Measurements from ENCODE around the gene S100A11. TPM values are rescaled to one million over a fixed set of nuclear protein-coding genes. Genes with fewer than 3 reads are reported as not detected.

The S100A11 gene
- total RNA-seq, 1 experiment from 2014 or later: 474 TPM

DNA sequence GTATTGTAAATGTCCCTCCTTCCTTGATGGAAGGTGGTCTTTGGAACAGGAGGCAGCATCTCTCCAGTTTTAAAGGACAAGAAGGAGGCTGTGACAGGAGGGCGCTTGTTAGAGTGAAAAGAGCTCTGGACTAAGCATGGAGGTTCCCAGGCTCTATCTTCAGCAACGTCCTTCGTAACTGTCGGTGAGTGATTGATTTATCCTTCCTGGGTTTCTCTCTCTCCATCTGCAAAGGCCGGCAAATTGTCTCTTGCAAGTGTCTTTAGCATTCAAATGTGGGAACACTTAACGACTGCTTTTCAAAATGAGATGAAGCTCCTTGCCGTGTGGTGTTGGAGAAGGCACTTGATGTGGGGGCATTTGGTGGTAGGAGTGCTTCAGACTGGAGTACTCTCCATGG is 15.2 kb downstream of the S100A11 start:
- no peak overlapping the region for H3K27ac ChIP-seq (ENCODE audit: low read length)
- no peak for ATAC-seq
- no peaks in the 10 kb centered on the region for H3K9me3 ChIP-seq (ENCODE audit: control insufficient read depth, insufficient read depth, low read depth, low read length)
- ChIA-PET POLR2A (no interaction called here), CTCF (no interaction called here)
- H3K36me3 ChIP-seq (ENCODE audit: control insufficient read depth, insufficient read depth, low read length): no peaks in the 10 kb centered on the region
- H3K4me1 ChIP-seq (ENCODE audit: control insufficient read depth, insufficient read depth, low read length): no peaks in the 10 kb centered on the region
- DNase-seq (ENCODE audit: low read depth, low spot score): no peak
- no peaks in the 10 kb centered on the region for H3K27me3 ChIP-seq (ENCODE audit: control insufficient read depth, insufficient read depth, low read length)
- no peak overlapping the region for H3K4me3 ChIP-seq (ENCODE audit: low read depth in 2 of 2, low read length in 2 of 2)
- in situ Hi-C loops (cut with HindIII; ENCODE audit: low pct_unique_long_range_greater_than_20kb, low sequenced_read_pairs) (no loop called here), intact Hi-C loops (cut with micrococcal nuclease; ENCODE audit: unreplicated experiment) (no loop called here)
- TF ChIP-seq, protein P1, sequence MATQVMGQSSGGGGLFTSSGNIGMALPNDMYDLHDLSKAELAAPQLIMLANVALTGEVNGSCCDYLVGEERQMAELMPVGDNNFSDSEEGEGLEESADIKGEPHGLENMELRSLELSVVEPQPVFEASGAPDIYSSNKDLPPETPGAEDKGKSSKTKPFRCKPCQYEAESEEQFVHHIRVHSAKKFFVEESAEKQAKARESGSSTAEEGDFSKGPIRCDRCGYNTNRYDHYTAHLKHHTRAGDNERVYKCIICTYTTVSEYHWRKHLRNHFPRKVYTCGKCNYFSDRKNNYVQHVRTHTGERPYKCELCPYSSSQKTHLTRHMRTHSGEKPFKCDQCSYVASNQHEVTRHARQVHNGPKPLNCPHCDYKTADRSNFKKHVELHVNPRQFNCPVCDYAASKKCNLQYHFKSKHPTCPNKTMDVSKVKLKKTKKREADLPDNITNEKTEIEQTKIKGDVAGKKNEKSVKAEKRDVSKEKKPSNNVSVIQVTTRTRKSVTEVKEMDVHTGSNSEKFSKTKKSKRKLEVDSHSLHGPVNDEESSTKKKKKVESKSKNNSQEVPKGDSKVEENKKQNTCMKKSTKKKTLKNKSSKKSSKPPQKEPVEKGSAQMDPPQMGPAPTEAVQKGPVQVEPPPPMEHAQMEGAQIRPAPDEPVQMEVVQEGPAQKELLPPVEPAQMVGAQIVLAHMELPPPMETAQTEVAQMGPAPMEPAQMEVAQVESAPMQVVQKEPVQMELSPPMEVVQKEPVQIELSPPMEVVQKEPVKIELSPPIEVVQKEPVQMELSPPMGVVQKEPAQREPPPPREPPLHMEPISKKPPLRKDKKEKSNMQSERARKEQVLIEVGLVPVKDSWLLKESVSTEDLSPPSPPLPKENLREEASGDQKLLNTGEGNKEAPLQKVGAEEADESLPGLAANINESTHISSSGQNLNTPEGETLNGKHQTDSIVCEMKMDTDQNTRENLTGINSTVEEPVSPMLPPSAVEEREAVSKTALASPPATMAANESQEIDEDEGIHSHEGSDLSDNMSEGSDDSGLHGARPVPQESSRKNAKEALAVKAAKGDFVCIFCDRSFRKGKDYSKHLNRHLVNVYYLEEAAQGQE (IDR thresholded peaks at IDR 0.05; ENCODE audit: insufficient read depth in 1 of 2, low read depth in 2 of 2, low read length in 1 of 2): no peak
- TF ChIP-seq CTCF (IDR thresholded peaks at IDR 0.05): no peak
- TF ChIP-seq POLR2AphosphoS5 (IDR thresholded peaks at IDR 0.05; ENCODE audit: low read depth, low read length): no peak
- no peak for TF ChIP-seq SIN3A (IDR thresholded peaks at IDR 0.05; ENCODE audit: borderline replicate concordance, insufficient read depth, low read depth, low read length)
- TF ChIP-seq TCF7L2 (IDR thresholded peaks at IDR 0.05; ENCODE audit: low read depth, low read length): no peak
- BruUV-seq (replicated peaks): no TSS peak

DNA sequence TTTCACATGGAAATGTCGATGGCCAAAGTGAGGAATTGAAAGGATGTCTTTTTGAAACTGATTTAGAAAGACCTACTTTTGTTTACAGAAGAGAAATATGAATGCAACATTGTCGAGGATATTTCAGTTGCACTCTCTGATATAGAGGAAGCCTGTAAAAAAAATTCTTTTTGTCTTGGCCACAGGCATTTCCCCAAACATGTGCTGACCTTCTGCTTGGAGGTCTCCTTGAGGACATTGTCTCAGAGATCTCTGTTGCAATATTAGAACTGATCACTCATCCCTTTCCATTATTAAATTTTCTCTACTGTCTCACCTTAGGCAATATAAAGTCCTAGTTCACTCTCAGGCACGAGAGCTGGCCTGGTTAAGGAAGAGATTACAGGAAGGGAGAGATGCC is 16.0 kb downstream of the S100A11 start:
- no peaks in the 10 kb centered on the region for H3K9me3 ChIP-seq (ENCODE audit: control insufficient read depth, insufficient read depth, low read depth, low read length)
- intact Hi-C loops (cut with micrococcal nuclease; ENCODE audit: unreplicated experiment): no loop called here
- in situ Hi-C loops (cut with HindIII; ENCODE audit: low pct_unique_long_range_greater_than_20kb, low sequenced_read_pairs): no loop called here
- ChIA-PET POLR2A (no interaction called here), CTCF (no interaction called here)
- ATAC-seq: no peak
- H3K27me3 ChIP-seq (ENCODE audit: control insufficient read depth, insufficient read depth, low read length): no peaks in the 10 kb centered on the region
- TF ChIP-seq SIN3A (IDR thresholded peaks at IDR 0.05; ENCODE audit: borderline replicate concordance, insufficient read depth, low read depth, low read length) (no peak), POLR2AphosphoS5 (IDR thresholded peaks at IDR 0.05; ENCODE audit: low read depth, low read length) (no peak), TCF7L2 (IDR thresholded peaks at IDR 0.05; ENCODE audit: low read depth, low read length) (no peak), CTCF (IDR thresholded peaks at IDR 0.05) (no peak)
- TF ChIP-seq, protein P1 (IDR thresholded peaks at IDR 0.05; ENCODE audit: insufficient read depth in 1 of 2, low read depth in 2 of 2, low read length in 1 of 2): no peak
- no peaks in the 10 kb centered on the region for H3K36me3 ChIP-seq (ENCODE audit: control insufficient read depth, insufficient read depth, low read length)
- BruUV-seq (replicated peaks): no TSS peak
- H3K4me1 ChIP-seq (ENCODE audit: control insufficient read depth, insufficient read depth, low read length): no peaks in the 10 kb centered on the region
- H3K27ac ChIP-seq (ENCODE audit: low read length): no peak overlapping the region
- DNase-seq (ENCODE audit: low read depth, low spot score): no peak
- no peak overlapping the region for H3K4me3 ChIP-seq (ENCODE audit: low read depth in 2 of 2, low read length in 2 of 2)
